ENCODE measurements around the gene EIF4H.
A peak's percentile ranks its signal among the peaks of the same experiment; 100 is the strongest.
"Not testable (repeated sequence)": the region's sequence is repeated elsewhere in the genome, so short reads cannot be mapped to it uniquely, and the experiment has no call there.

The EIF4H gene

DNA sequence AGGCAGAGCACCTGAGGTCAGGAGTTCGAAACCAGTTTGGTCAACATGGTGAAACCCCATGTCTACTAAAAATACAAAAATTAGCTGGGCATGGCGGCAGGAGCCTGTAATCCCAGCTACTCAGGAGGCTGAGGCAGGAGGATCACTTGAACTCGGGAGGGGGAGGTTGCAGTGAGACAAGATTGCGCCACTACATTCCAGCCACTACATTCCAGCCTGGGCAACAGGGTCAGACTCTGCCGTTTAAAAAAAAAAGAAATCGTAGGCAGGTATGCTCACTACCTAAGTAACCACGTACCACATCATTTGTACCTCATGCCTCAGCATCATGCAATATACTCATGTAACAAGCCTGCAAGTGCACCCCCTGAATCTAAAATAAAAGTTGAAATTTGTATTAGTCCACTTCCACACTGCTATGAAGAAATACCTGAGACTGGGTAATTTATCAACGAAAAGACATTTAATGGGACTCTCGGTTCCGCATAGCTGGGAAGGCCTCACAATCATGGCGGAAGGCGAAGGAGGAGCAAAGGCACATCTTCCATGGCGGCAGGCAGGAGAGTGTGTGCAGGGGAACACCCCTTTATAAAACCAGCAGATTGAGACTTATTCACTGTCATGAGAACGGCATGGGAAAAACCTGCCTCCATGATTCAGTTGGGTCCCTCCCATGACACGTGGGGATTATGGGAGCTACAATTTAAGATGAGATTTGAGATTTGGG is 8.1 kb upstream of the EIF4H start:
- H3K4me2 ChIP-seq (ENCODE audit: low read length), result no peak overlapping the region
- no CpG with 5 or more reads among the region's 15 CpGs for WGBS (ENCODE audit: extremely low coverage, insufficient coverage, insufficient read length)
- H3K4ac ChIP-seq (ENCODE audit: low read depth, low read length), result no peak overlapping the region
- DNase-seq, result peak; percentile 86 to 91
- no peak overlapping the region for H2BK120ac ChIP-seq (ENCODE audit: insufficient read depth, low read length, poor library complexity)
- H3K27ac ChIP-seq (ENCODE audit: low read depth, low read length), result no peak overlapping the region
- H4K8ac ChIP-seq (ENCODE audit: low read depth, low read length), result no peak overlapping the region
- H4K91ac ChIP-seq (ENCODE audit: low read depth, low read length), result no peak overlapping the region
- H2BK12ac ChIP-seq (ENCODE audit: low read length), result no peak overlapping the region
- H3K4me1 ChIP-seq (ENCODE audit: control insufficient read depth in 1 of 2, insufficient read depth in 2 of 2, low read length in 2 of 2), result no peaks in the 10 kb centered on the region
- no peaks in the 10 kb centered on the region for H3K79me1 ChIP-seq (ENCODE audit: low read length)
- no peak overlapping the region for H3K4me3 ChIP-seq (ENCODE audit: low read depth, low read length)
- no peaks in the 10 kb centered on the region for H3K27me3 ChIP-seq (ENCODE audit: insufficient read depth, low read length)
- no peak overlapping the region for H3K23ac ChIP-seq (ENCODE audit: low read length)
- no peak overlapping the region for H3K9ac ChIP-seq (ENCODE audit: low read length)
- no peak overlapping the region for H2BK5ac ChIP-seq (ENCODE audit: low read depth, low read length, poor library complexity)
- H3K18ac ChIP-seq (ENCODE audit: low read length), result no peak overlapping the region
- H2AK5ac ChIP-seq (ENCODE audit: low read length), result no peak overlapping the region
- no peaks in the 10 kb centered on the region for H3K9me3 ChIP-seq (ENCODE audit: insufficient read depth, low read depth, low read length)
- H3K79me2 ChIP-seq (ENCODE audit: control insufficient read depth, insufficient read depth, low read length, poor library complexity), result no peaks in the 10 kb centered on the region
- H3K36me3 ChIP-seq (ENCODE audit: control insufficient read depth in 1 of 2, insufficient read depth in 2 of 2, low read length in 2 of 2), result no peaks in the 10 kb centered on the region
- no peak overlapping the region for H3K14ac ChIP-seq (ENCODE audit: low read length)
- no peak overlapping the region for H2AFZ ChIP-seq (ENCODE audit: insufficient read depth, low read length, poor library complexity)
- no peak overlapping the region for H4K12ac ChIP-seq (ENCODE audit: low read depth, low read length)

DNA sequence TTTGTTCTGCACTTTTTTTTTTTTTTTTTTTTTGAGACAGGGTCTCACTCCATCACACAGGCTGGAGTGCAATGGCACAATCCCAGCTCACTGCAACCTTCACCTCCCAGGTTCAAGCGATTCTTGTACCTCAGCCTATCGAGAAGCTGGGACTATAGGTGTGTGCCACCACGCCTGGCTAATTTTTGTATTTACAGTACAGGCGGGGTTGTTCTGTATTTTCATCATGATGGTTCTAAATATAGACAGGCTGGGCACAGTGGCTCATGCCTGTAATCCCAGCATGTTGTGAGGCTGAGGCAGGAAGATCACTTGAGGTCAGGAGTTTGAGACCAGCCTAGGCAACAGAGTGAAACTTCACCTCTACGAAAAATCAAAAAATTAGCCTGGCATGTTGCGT is 6.8 kb upstream of the EIF4H start:
- not testable (repeated sequence) for H3K4me1 ChIP-seq (ENCODE audit: control insufficient read depth in 1 of 2, insufficient read depth in 2 of 2, low read length in 2 of 2); DNase-seq; H4K91ac ChIP-seq (ENCODE audit: low read depth, low read length); H3K27me3 ChIP-seq (ENCODE audit: insufficient read depth, low read length); H3K27ac ChIP-seq (ENCODE audit: low read depth, low read length); H2BK12ac ChIP-seq (ENCODE audit: low read length); H3K14ac ChIP-seq (ENCODE audit: low read length); H3K4me2 ChIP-seq (ENCODE audit: low read length); H2BK120ac ChIP-seq (ENCODE audit: insufficient read depth, low read length, poor library complexity); H3K9ac ChIP-seq (ENCODE audit: low read length); H3K79me2 ChIP-seq (ENCODE audit: control insufficient read depth, insufficient read depth, low read length, poor library complexity); H3K4ac ChIP-seq (ENCODE audit: low read depth, low read length); H3K36me3 ChIP-seq (ENCODE audit: control insufficient read depth in 1 of 2, insufficient read depth in 2 of 2, low read length in 2 of 2); H3K4me3 ChIP-seq (ENCODE audit: low read depth, low read length); H3K18ac ChIP-seq (ENCODE audit: low read length); H2AFZ ChIP-seq (ENCODE audit: insufficient read depth, low read length, poor library complexity); H3K23ac ChIP-seq (ENCODE audit: low read length); H4K12ac ChIP-seq (ENCODE audit: low read depth, low read length); H3K9me3 ChIP-seq (ENCODE audit: insufficient read depth, low read depth, low read length); H3K79me1 ChIP-seq (ENCODE audit: low read length); H2AK5ac ChIP-seq (ENCODE audit: low read length); H4K8ac ChIP-seq (ENCODE audit: low read depth, low read length); H2BK5ac ChIP-seq (ENCODE audit: low read depth, low read length, poor library complexity)
- no CpG with 5 or more reads among the region's 6 CpGs for WGBS (ENCODE audit: extremely low coverage, insufficient coverage, insufficient read length)

DNA sequence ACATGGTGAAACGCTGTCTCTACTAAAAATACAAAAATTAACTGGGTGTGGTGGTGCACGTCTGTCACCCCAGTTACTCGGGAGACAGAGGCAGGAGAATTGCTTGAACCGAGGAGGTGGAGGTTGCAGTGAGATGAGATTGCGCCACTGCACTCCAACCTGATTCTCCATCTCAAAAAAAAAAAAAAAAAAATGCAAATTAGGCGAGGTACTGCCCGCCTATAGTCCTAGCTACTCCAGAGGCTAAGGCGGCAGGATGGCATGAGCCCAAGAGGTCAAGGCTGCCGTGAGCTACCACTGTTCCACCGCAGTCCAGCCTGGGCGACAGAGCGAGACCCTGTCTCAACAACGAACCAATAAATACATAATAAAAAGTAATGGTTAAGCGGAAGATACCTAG is 1.1 kb upstream of the EIF4H start:
- no peak overlapping the region for H3K4ac ChIP-seq (ENCODE audit: low read depth, low read length)
- H2AK5ac ChIP-seq (ENCODE audit: low read length), result no peak overlapping the region
- H3K79me1 ChIP-seq (ENCODE audit: low read length), result peaks cover 13% of the 10 kb centered on the region
- peaks cover 3% of the 10 kb centered on the region in 2 experiments for H3K4me1 ChIP-seq (ENCODE audit: control insufficient read depth in 1 of 2, insufficient read depth in 2 of 2, low read length in 2 of 2)
- WGBS (ENCODE audit: extremely low coverage, insufficient coverage, insufficient read length), result no CpG with 5 or more reads among the region's 14 CpGs
- H2BK12ac ChIP-seq (ENCODE audit: low read length), result no peak overlapping the region
- no peak overlapping the region for H3K4me2 ChIP-seq (ENCODE audit: low read length)
- DNase-seq, result peak; percentile 36 to 76
- no peaks in the 10 kb centered on the region for H3K27me3 ChIP-seq (ENCODE audit: insufficient read depth, low read length)
- no peak overlapping the region for H3K4me3 ChIP-seq (ENCODE audit: low read depth, low read length)
- no peak overlapping the region for H3K14ac ChIP-seq (ENCODE audit: low read length)
- no peak overlapping the region for H4K12ac ChIP-seq (ENCODE audit: low read depth, low read length)
- H2AFZ ChIP-seq (ENCODE audit: insufficient read depth, low read length, poor library complexity), result no peak overlapping the region
- H3K23ac ChIP-seq (ENCODE audit: low read length), result no peak overlapping the region
- H2BK120ac ChIP-seq (ENCODE audit: insufficient read depth, low read length, poor library complexity), result no peak overlapping the region
- no peaks in the 10 kb centered on the region for H3K9me3 ChIP-seq (ENCODE audit: insufficient read depth, low read depth, low read length)
- H3K27ac ChIP-seq (ENCODE audit: low read depth, low read length), result no peak overlapping the region
- no peak overlapping the region for H4K8ac ChIP-seq (ENCODE audit: low read depth, low read length)
- H3K79me2 ChIP-seq (ENCODE audit: control insufficient read depth, insufficient read depth, low read length, poor library complexity), result peaks cover 24% of the 10 kb centered on the region
- H3K9ac ChIP-seq (ENCODE audit: low read length), result no peak overlapping the region
- H3K18ac ChIP-seq (ENCODE audit: low read length), result no peak overlapping the region
- H2BK5ac ChIP-seq (ENCODE audit: low read depth, low read length, poor library complexity), result no peak overlapping the region
- no peak overlapping the region for H4K91ac ChIP-seq (ENCODE audit: low read depth, low read length)
- peaks cover 4 to 7% of the 10 kb centered on the region in 2 experiments for H3K36me3 ChIP-seq (ENCODE audit: control insufficient read depth in 1 of 2, insufficient read depth in 2 of 2, low read length in 2 of 2)

DNA sequence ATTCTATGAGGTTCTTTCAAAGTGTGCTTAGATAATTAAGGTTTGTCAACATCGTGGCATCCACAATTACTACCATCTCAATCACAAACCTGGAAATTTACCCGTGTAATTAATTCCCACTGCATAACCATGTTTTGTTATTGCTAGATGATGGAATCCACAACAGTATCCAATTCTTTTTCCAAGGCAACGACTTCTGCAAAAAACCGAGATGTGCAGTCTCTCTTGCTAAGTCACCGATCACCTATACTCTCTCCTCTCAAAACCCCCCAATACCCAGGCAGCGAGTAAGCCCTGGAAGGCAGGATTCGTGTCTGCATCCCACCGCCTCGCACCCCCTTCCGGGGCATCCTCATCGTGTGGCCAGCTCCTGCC is 678 bp upstream of the EIF4H start:
- Histone ChIP-seq H2AFZ (ENCODE audit: insufficient read depth, low read length, poor library complexity) (peak overlapping the region; percentile 48), H3K23ac (ENCODE audit: low read length) (no peak overlapping the region), H3K27me3 (ENCODE audit: insufficient read depth, low read length) (no peaks in the 10 kb centered on the region), H3K4ac (ENCODE audit: low read depth, low read length) (peak overlapping the region; percentile 65), H3K36me3 (ENCODE audit: control insufficient read depth in 1 of 2, insufficient read depth in 2 of 2, low read length in 2 of 2) (peaks cover 4 to 10% of the 10 kb centered on the region in 2 experiments), H4K8ac (ENCODE audit: low read depth, low read length) (peak overlapping the region; percentile 86), H3K4me3 (ENCODE audit: low read depth, low read length) (peak overlapping the region; percentile 76), H2AK5ac (ENCODE audit: low read length) (peak overlapping the region; percentile 8), H2BK120ac (ENCODE audit: insufficient read depth, low read length, poor library complexity) (peak overlapping the region; percentile 54), H3K27ac (ENCODE audit: low read depth, low read length) (peak overlapping the region; percentile 16), H2BK5ac (ENCODE audit: low read depth, low read length, poor library complexity) (peak overlapping the region; percentile 43), H3K4me2 (ENCODE audit: low read length) (peak overlapping the region; percentile 85), H4K91ac (ENCODE audit: low read depth, low read length) (peak overlapping the region; percentile 80), H3K79me1 (ENCODE audit: low read length) (peaks cover 13% of the 10 kb centered on the region), H3K9ac (ENCODE audit: low read length) (peak overlapping the region; percentile 89), H3K4me1 (ENCODE audit: control insufficient read depth in 1 of 2, insufficient read depth in 2 of 2, low read length in 2 of 2) (peaks cover 4 to 6% of the 10 kb centered on the region in 2 experiments), H4K12ac (ENCODE audit: low read depth, low read length) (peak overlapping the region; percentile 97), H3K14ac (ENCODE audit: low read length) (peak overlapping the region; percentile 81), H3K9me3 (ENCODE audit: insufficient read depth, low read depth, low read length) (no peaks in the 10 kb centered on the region), H3K18ac (ENCODE audit: low read length) (peak overlapping the region; percentile 21), H3K79me2 (ENCODE audit: control insufficient read depth, insufficient read depth, low read length, poor library complexity) (peaks cover 28% of the 10 kb centered on the region), H2BK12ac (ENCODE audit: low read length) (peak overlapping the region; percentile 1)
- no CpG with 5 or more reads among the region's 11 CpGs for WGBS (ENCODE audit: extremely low coverage, insufficient coverage, insufficient read length)
- DNase-seq, result no peak
